Sciatic nerve (tissue), 2 donors: ENCODE data around the gene CHCHD6. TPM values are rescaled to one million over a fixed set of nuclear protein-coding genes. Genes with fewer than 3 reads are reported as not detected.

Experiments used
- ATAC-seq: fragments of 200-7000 bp; cut with Tn5 transposase; one replicate; pipeline ENCODE4 v1.9.1; 2020; ENCODE audit warnings: mild to moderate bottlenecking, moderate library complexity
- DNase-seq: peaks from one replicate; pipeline ENCODE4 v3.0.0-alpha.2; 2020; ENCODE audit warnings: low spot score
- intact Hi-C: fragments of 100-400 bp; cut with DNase I; formaldehyde crosslinking; loops from one replicate; pipeline ENCODE4 v1.14.2; 2022
- total RNA-seq: library from RNA; stranded (reverse); fragmentation: NEBNext Ultra II Directional; extraction: Animal tissue kit (Norgen Biotek cat#: 25700); gene quantifications from one replicate; pipeline ENCODE4 v1.2.1, GENCODE V29; 2021
- donor health status: DM: no; HTN: no; CAD: no.
- donor health status: DM: no; HTN: no; CAD: no.

Gene CHCHD6
- total RNA-seq, 1 donor from 2014 or later: 19.1 TPM

DNA sequence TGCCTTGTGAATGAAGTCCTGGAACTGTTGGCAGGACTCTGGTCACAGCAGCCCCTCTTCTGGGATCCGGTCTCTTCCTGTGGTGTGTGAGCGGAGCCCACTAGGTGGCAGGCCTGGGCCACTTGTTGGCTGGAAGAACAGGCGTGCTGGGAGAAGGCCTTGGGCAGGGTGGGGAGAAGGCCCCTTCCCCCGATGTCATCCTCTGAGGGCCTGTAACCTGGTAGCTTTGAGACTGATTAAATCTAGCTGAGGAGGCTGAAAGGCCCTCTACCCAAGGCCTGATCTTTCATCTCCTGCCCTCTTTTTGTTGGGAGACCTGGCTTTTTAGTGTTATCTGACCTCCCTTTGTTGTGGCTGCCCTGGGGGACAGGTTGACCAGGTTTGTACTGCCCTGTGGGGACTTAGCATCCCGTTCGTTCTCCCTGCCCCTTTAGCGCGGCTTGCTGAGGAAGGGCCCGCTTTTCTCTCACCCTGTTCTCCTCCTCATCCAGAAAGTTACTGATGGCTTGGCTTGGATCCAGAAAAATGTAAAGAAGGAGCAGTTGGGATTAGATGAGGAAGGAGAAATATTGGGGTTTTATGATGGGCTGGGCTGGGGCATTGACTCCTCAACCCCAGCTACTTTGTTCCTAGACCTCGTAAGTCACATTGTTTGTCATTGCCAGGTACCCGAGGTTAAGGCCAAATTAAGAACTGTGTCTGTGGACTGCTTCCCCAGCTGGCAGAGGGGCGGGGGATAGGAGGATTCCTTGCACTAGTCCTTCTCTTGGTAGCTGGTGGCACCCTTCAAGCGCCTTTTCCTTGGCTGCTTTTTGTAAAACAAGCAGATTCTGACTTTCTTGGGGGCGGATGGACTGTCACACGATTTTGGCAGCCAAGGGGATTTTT, 48.5 kb downstream of the CHCHD6 start:
- DNase-seq (peak; percentile 86), ATAC-seq (peak; percentile 94)
- intact Hi-C loops: loop anchor here (5.0 kb wide), 1 partner anchor 230 kb away; the partner anchor contains the start of gene PLXNA1

DNA sequence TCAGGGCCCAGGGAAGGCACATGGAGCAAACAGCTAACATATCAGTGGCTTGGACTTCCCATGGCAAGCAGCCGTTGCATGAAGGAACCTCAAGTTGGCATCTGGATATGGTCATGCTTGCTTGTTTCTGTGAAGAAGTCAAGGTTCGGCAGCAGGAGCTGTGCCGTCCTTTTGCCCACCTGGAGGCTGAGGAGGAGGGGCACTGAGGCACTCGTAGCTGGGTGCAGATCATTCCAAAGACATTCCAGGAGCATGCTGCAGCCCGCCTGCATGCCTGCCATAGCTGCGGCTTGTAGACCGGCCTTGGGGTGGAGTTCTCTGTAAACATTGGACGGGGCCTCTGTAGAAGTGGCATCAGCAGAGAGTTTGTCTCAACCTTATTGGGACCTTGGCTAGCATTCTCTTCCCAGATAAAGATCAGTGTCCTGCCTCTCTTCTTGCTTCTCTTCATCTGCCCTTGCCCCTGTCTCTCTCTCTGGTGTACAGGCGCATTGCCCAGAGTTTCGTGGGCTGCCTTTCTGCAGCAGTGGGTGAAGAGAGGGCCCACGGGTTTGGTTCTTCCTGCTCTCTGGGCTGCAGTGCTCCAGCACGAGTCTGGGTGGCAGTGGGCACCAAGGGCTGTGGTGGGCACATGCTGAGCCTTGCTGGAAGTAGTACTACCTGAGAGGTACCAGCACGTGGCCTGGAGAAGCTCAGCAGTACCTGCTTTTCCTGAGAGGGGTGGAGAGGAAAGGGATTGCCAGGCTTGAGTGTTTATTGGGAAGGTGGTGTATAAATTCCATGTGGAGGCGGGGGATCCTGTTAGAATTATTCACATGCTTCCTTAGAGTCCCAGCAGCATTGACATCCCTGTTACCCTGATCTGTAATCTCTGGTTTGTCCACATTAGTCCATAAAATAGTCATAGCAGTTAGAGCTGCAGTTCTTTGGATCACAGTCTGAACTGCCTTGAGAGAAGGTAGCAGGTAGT, 49.4 kb downstream of the CHCHD6 start:
- ATAC-seq: peak; percentile 36
- intact Hi-C loops: loop anchor here (5.0 kb wide), 1 partner anchor 229 kb away; the partner anchor contains the start of gene PLXNA1

DNA sequence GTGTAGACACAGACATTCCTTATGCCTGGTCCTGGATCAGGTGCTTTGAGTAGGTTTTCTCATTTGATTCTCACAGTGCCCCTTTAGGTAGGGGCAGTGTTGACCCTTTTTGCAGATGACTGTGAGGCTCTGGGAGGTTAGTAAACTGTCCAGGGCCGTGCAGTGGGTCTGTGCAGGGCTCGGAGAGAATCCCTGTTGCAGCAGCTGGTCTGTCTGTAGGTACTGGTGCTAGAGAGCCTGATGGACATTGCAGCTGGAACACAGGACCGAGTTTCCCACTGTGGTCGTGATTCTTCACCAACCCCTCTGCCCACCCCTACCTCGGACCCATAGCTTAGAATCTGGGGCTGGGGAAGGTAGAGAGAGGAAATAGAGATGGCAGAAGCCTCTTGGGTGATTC, 51.8 kb downstream of the CHCHD6 start:
- intact Hi-C loops: no loop called here

More for the DNA sequence above, 49.4 kb downstream of the CHCHD6 start:
- DNase-seq: no peak

DNA sequence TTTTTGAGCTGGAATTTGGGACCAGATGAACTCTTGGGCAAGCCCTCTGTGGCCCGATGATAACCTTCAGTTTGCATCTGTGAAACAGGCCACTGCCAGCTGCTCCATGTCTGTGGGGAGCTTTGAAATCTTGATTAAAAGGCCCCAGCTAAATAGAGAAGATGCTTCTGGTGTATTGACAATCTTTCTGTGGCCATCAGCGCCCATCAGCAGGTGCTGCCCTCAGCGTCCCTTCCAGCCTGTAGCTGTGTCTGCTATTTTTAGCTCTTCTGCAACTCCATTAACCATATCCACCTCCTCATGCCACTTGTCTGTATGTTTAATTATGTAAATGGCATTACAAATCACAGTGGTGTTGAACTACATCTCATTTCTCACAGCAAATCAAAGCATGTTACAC, 54.0 kb downstream of the CHCHD6 start:
- ATAC-seq: no peak
- intact Hi-C loops: no loop called here
- DNase-seq: no peak

More for the DNA sequence above, 51.8 kb downstream of the CHCHD6 start:
- ATAC-seq (no peak), DNase-seq (no peak)

DNA sequence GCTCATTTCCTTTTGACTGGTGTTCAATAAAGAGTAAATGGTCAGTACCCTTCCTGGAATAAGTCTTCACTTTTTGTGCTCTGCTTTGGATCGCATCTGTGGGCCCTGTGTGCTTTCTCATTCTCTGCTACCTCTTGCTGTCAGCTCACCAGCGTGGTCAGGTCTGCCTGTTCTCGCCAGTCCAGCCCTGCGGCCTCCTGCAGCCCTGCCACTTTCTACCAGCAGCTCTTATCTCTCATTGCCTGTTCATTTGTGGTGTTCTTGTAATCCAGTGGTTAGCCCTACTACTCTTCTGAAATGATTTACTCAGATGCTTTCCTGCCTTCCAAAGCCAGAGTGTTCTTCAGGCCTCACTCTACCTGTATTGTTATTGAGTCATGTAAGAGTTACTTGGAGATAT, 54.8 kb downstream of the CHCHD6 start:
- DNase-seq: no peak
- intact Hi-C loops: no loop called here
- ATAC-seq: no peak

DNA sequence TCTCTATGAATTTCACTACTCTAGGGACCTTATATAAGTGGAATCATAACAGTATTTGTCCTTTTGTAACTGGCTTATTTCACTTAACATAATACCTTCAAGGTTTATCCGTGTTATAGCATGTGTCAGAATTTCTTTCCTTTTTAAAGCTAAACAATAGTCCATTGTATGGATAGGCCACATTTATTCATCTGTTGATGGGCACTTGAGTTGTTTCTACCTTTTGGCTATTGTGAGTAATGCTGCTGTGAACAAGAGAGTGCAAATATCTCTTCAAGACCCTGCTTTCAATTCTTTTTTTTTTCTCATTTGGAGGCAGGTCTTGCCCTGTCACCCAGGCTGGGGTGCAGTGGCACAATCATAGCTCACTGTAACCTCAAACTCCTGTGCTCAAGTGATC, 56.5 kb downstream of the CHCHD6 start:
- intact Hi-C loops: no loop called here
- DNase-seq: no peak
- no peak for ATAC-seq

DNA sequence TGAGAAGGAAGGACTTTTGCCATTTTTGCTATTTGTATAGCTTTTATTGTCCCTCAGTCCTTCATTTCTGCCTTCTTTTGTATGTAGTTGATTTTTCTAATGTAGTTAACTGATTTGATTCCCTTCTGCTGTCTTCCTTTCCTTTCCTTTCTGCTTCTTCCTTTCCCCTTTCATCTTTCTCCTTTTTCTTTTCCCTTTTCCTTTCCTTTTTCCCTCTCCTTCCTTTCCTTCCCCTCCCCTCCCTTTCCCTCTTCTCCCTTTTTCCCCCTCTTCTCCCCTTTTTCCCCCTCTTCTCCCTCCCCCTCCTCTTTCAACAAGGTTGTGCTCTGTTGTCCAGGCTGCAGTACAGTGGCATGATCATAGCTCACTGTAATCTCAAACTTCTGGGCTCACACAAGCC, 59.0 kb downstream of the CHCHD6 start:
- intact Hi-C loops: no loop called here
- ATAC-seq (no peak), DNase-seq (no peak)

DNA sequence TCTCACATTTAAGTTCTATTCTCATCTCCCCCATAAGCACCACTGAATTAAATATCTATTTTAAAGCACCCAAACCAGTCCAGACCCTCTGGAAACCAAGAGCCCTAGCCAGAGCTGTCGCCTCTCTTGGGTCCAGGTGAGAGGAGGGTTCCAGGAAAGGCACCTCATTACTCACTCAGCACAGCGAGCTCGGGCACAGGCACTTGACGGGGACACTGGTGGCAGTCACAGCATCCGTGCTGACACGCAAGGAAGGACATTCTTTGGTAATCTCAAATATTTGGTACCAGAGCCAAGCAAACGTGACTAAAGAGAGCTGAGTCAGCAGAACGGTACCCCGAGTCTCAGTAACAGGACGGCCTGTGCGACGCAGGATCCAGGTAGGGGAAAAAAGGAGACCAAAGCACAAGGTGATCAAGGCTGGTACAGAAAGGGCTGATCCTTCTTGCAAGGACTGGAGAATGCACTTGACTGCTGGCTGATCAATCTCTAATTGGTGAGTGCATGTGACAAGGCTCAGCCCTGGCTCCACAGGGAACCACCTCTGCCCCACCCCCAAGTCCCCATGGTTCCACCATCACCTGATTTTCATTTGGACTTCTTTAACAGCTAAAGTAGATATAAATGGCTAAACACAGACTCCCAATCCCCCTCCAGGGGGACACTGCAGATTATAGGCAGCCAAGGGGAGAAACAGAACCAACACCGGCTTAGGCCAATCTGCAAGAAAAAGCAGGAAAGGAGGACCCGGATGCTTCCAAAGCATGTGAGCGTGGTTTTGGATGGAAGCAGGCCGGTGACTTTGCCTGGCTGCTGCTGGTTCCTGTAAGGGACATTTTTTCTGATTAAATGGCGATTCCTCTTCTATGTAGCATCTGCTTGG, 61.4 kb downstream of the CHCHD6 start:
- ATAC-seq: no peak
- no peak for DNase-seq
- intact Hi-C loops: no loop called here

DNA sequence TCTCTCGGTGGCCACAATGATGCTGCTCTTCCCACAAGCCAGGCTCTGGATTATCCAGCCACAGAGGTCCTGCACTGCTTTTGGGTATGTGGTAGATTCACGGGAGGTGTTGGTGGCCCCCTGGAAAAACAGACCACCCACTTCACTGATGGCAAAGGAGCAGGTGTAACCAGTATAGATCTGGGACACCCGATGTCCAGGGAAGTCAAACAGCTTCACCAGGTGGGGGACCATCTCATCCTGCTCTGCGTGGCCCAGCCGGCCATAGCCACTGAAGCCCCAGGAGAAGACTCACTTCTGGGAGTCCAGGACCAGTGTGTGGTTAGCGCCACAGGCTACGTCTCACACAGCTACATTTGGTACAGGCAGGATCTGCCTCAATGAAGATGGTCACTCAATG, 62.6 kb downstream of the CHCHD6 start:
- ATAC-seq: no peak
- intact Hi-C loops: no loop called here
- DNase-seq: no peak

DNA sequence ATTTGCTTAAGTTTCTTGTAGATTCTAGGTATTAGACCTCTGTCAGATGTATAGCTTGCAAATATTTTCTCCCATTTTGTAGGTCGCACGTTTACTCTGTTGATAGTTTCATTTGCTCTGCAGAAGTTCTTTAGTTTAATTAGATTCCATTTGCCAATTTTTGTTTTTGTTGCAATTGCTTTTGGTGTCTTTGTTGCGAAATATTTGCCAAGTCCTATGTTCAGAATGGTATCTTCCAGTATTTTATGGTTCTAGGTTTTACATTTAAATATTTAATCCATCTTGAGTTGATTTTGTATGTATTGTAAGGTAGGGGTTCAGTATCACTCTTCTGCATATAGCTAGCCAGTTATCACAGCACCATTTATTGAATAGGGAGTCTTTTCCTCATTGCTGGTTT, 64.9 kb downstream of the CHCHD6 start:
- intact Hi-C loops: no loop called here
- DNase-seq (no peak), ATAC-seq (no peak)

DNA sequence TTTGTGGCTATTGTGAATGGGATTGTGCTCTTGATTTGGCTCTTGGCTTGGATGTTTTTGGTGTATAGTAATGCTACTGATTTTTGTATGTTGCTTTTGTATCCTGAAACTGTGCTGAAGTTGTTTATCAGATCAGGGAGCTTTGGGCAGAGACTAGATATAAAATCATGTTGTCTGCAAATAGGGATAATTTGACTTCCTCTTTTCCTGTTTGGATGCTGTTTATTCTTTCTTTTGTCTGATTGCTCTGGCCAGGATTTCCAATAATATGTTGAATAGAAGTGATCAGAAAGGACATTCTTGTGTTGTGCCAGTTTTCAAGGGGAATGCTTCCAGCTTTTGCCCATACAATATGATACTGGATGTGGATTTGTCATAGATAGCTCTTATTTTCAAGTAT, 66.1 kb downstream of the CHCHD6 start:
- no peak for ATAC-seq
- intact Hi-C loops: no loop called here
- no peak for DNase-seq

DNA sequence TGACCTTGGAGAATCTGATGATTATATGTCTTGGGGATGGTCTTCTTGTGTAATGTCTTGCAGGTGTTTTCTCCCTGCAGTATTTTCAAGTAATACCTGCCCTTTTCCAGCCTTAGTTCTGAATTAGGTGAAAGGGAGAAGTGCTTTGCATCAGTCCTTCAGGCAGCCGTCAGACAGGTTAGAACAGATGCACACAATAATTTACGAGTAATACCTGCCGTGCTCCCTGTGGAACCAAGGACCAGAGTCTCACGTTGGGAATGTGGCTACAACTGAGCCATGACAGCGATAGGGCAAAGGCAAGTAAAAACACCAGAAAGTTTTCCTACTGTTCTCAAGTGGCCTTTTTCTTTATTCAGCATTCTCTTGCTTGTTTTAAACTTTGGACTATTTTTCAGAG, 69.1 kb downstream of the CHCHD6 start:
- intact Hi-C loops: no loop called here
- ATAC-seq (no peak), DNase-seq (no peak)

DNA sequence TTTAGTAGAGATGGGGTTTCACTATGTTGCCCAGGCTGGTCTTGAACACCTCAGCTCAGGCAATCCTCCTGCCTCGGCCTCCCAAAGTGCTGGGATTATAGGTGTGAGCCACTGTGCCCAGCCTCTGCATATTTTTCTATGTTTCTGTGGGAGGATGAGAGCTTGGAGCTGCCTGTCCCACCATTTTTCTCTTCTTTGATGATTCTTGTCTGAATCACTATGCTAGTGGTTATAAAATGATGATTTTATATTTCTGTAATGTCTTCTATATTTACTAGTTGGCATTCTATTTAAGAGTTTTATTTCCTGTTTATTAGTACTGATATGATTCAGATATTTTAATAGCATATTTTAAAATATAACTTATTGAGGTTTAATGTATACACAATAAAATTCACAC, 69.7 kb downstream of the CHCHD6 start:
- intact Hi-C loops: no loop called here
- no peak for DNase-seq
- no peak for ATAC-seq

DNA sequence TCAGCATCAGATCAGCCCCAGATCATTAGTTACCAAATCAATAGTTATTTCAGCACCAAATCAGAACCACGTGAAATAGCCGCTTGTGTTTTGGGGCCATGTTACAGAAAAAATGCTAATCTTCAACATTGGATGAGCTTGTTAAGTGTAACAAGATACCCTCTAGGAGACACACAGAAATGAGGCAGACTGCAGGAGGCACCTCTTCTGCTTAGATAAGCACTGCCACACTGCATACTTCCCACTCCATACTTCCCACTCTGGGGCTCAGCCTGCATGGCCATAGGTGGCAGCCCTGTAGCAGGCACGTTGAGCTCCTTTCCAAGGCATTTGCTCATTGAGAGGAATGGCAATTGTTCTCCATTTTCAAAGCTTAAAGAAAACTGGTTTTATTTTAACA, 73.3 kb downstream of the CHCHD6 start:
- intact Hi-C loops: no loop called here
- no peak for ATAC-seq
- no peak for DNase-seq

DNA sequence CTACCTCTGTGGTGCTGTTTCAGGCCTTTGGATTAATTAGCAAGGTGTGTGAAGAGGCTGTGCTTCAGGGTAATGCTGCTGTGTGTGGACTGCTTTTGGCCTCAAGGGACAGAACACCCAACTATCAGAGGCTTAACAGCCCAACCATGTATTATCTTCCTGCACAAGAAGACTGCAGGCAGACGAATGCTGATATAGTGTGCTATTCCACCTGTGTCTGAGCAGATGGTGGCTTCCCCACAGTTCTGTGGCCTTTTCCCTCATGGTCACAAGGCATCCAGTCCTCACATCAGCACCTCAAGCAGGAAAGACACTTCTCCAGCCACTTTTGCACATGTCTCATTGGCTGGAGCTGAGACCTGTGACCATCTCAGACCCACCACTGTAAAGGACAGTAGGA, 76.6 kb downstream of the CHCHD6 start:
- intact Hi-C loops: no loop called here
- no peak for ATAC-seq
- DNase-seq: no peak

DNA sequence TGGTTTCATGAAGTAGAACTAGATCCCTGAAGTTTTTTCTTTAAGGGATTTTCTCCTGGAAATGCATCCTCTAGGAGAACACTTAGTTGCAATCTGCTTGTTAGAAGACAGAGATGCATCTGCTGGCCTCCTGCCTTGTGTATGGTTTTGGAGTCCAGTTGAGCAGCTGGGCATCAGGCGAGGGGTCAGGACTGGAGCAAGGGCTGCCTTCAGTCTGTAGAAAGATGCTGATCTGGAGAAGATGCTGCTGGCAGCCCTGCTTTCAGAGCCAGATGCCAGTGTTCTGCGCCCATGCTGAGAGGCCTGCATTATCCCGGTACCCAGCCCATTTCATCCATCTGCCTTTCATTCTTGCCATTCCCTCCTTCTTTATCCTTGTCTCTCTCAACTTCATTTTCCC, 77.4 kb downstream of the CHCHD6 start:
- ATAC-seq: no peak

DNA sequence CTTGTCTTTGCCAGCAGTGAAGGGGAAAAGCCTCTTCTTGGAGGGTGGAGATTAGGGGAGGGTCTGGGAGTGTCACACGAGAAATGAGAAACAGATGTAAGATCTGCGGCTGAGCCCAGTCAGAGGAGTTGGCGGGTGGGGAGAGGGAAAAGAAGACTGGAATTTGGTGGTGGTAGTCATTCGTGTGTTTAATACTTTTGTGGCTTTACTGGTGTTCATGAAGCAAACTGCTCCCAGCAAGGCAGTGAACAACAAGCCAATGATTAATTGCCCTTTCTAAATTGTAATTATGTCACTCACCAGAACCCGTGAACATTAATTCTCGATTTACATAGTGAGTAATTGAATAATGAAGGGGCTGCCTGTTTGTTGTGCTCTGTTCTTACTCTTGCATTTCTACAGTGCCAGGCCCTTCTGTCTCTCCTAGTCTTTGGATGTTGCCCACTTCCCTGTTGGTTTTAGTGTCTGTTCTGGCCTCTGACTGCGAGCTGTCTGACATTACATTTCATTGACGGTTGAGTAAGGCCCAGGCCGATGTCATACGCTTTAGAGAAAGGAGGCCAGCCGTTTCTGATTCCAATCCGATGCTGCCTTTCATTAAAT, 78.0 kb downstream of the CHCHD6 start:
- peak; percentile 86 for ATAC-seq
- intact Hi-C loops: no loop called here
- no peak for DNase-seq

More for the DNA sequence above, 77.4 kb downstream of the CHCHD6 start:
- DNase-seq: no peak
- intact Hi-C loops: no loop called here

DNA sequence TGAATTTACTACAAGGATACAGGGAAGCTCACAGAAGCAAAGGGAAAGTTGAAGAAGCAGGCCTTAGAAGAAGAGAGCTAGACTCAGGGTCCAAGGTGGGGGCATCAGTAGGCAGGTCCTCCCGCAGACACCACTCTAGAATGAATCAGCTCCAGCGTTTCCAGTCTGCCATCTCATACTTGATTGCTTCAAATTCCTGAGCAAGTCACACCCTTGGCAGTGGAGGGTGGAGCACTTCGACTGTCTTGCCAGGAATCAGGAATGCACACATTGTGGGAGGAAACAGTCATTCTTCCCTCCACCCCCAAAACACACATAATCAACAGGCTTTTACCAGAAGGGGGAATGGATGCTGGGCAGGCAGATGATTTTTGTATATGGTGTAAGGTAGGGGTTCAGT, 78.5 kb downstream of the CHCHD6 start:
- intact Hi-C loops: no loop called here
- DNase-seq (no peak), ATAC-seq (peak; percentile 83)
